ENCODE results near the gene TMEM273.

DNA sequence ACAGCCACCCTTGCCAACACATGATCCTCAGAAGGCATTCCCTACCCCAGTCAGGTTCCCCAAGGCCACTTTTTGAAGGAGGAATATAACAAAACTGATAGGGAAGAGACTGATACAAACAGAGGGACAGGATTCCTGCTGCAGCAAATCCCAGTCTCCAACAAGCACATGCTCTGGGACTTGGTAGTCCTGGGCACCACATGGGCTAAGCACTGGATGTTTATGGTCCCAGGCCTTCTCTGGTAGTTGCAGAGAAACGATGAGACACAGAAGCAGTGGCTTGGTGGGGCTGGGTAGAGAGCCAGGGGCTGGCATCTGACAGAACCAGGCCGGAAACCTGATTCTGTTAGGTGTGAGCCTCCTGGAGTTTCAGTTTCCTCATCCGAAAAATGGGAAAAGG lies 76.1 kb downstream of the TMEM273 start:
- TF ChIP-seq POLR2A (IDR thresholded peaks at IDR 0.05), result no peak
- TF ChIP-seq, protein P1, sequence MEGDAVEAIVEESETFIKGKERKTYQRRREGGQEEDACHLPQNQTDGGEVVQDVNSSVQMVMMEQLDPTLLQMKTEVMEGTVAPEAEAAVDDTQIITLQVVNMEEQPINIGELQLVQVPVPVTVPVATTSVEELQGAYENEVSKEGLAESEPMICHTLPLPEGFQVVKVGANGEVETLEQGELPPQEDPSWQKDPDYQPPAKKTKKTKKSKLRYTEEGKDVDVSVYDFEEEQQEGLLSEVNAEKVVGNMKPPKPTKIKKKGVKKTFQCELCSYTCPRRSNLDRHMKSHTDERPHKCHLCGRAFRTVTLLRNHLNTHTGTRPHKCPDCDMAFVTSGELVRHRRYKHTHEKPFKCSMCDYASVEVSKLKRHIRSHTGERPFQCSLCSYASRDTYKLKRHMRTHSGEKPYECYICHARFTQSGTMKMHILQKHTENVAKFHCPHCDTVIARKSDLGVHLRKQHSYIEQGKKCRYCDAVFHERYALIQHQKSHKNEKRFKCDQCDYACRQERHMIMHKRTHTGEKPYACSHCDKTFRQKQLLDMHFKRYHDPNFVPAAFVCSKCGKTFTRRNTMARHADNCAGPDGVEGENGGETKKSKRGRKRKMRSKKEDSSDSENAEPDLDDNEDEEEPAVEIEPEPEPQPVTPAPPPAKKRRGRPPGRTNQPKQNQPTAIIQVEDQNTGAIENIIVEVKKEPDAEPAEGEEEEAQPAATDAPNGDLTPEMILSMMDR (IDR thresholded peaks at IDR 0.05), result no peak

Data from ovary (tissue), 3 donors.